GM12892 (cell line): ENCODE data around the gene DENND1A.

Experiments
- POLR2A ChIP-seq: IDR thresholded peaks from 2 replicates; pipeline ENCODE4 v1.6.1; 2011; ENCODE audit warnings: low read depth, low read length, control low read depth
- POLR2AphosphoS5 ChIP-seq: IDR thresholded peaks from 2 replicates; pipeline ENCODE4 v1.6.1; 2011; ENCODE audit warnings: low read depth, low read length, control low read depth
- TAF1 ChIP-seq: IDR thresholded peaks from 2 replicates; pipeline ENCODE4 v1.6.1; 2011; ENCODE audit warnings: low read depth, mild to moderate bottlenecking, control low read depth, low read length, borderline replicate concordance

- no peak for TF ChIP-seq POLR2AphosphoS5
- no peak for TF ChIP-seq POLR2A
- no peak for TF ChIP-seq TAF1
These were observed 122.7 kb downstream of the DENND1A start for GRCh38 chr9:123807251-123807650.
